Activated T-cell treated with anti-CD3 and anti-CD28 coated beads for 48 hours (primary cell): Measurements from ENCODE around the gene NFAM1.

Experiments used
- DNase-seq: peaks from one replicate; pipeline ENCODE4 v3.0.0-alpha.2; 2020; ENCODE audit warnings: low read depth

The NFAM1 gene

GRCh38 chr22:42414565-42415303, 17.5 kb downstream of the NFAM1 start:
- DNase-seq = no peak

- DNase-seq = no peak
These were observed 18.2 kb downstream of the NFAM1 start for GRCh38 chr22:42414021-42414420.

GRCh38 chr22:42412744-42413333, 19.4 kb downstream of the NFAM1 start:
- DNase-seq = no peak

GRCh38 chr22:42410708-42411107, 21.5 kb downstream of the NFAM1 start:
- no peak for DNase-seq

- no peak for DNase-seq
These were observed 23.2 kb downstream of the NFAM1 start for GRCh38 chr22:42408810-42409529.

- no peak for DNase-seq
These were observed 23.9 kb downstream of the NFAM1 start for GRCh38 chr22:42408276-42408675.

GRCh38 chr22:42404266-42404665, 27.9 kb downstream of the NFAM1 start:
- DNase-seq = no peak

- no peak for DNase-seq
These were observed 30.5 kb downstream of the NFAM1 start for GRCh38 chr22:42401535-42402334.

GRCh38 chr22:42400811-42401534, 31.2 kb downstream of the NFAM1 start:
- DNase-seq = no peak

GRCh38 chr22:42399315-42400271, 32.6 kb downstream of the NFAM1 start:
- DNase-seq = no peak

- no peak for DNase-seq
These were observed 34.6 kb downstream of the NFAM1 start for GRCh38 chr22:42397332-42398249.

- no peak for DNase-seq
These were observed 35.4 kb downstream of the NFAM1 start for GRCh38 chr22:42396621-42397331.

- DNase-seq = no peak
These were observed 43.1 kb downstream of the NFAM1 start for GRCh38 chr22:42389143-42389542.

GRCh38 chr22:42388130-42388797, 43.9 kb downstream of the NFAM1 start:
- DNase-seq = no peak

GRCh38 chr22:42387631-42388030, 44.6 kb downstream of the NFAM1 start:
- no peak for DNase-seq

- no peak for DNase-seq
These were observed 46.5 kb downstream of the NFAM1 start for GRCh38 chr22:42385696-42386095.

- no peak for DNase-seq
These were observed 47.7 kb downstream of the NFAM1 start for GRCh38 chr22:42384506-42384905.

- DNase-seq = no peak
These were observed 48.3 kb downstream of the NFAM1 start for GRCh38 chr22:42383851-42384417.
